GM19463 (cell line): ENCODE measurements around the gene TENM4.

Experiments used
- ATAC-seq: cut with Tn5 transposase; IDR thresholded peaks from one replicate; pipeline ENCODE4 v1.9.1; 2021; ENCODE audit warnings: mild to moderate bottlenecking, moderate library complexity; ENCODE audit not compliant: unreplicated experiment

TENM4 gene

DNA sequence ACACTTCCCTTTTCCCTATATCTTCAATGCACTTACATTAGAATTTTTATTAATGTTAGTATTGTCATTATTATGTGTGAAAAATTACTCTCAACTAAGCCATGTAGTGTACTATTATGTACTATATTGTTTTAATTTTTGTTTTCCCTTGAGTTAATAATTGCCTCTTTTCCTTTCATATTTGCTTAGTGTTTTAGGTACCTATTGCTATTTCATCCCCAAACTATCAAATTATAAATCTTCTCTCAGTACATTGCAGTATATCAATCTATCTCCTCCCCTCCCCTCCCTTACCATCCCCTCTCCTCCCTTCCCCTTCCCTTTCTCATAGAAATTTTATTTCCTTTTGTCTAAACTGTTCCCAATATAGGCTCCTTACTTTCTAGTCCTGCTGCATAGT lies 12.8 kb upstream of the TENM4 start:
- no peak for ATAC-seq

DNA sequence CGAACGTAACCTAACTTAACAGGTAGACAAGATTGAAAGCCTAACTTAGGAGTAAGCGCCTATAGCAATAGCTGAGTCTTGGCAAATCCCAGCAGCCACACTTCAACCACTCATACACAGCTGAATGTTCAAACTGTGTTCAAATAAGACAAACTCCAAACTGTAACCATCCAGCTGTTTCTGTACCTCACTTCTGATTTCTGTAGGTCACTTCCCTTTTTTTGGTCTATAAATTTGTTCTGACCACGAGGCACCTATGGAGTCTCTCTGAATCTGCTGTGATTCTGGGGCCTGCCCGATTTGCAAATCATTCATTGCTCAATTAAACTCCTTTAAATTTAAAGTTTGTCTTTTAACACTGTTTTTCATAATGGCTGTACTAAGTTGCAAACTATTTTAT lies 8.2 kb upstream of the TENM4 start:
- no peak for ATAC-seq

DNA sequence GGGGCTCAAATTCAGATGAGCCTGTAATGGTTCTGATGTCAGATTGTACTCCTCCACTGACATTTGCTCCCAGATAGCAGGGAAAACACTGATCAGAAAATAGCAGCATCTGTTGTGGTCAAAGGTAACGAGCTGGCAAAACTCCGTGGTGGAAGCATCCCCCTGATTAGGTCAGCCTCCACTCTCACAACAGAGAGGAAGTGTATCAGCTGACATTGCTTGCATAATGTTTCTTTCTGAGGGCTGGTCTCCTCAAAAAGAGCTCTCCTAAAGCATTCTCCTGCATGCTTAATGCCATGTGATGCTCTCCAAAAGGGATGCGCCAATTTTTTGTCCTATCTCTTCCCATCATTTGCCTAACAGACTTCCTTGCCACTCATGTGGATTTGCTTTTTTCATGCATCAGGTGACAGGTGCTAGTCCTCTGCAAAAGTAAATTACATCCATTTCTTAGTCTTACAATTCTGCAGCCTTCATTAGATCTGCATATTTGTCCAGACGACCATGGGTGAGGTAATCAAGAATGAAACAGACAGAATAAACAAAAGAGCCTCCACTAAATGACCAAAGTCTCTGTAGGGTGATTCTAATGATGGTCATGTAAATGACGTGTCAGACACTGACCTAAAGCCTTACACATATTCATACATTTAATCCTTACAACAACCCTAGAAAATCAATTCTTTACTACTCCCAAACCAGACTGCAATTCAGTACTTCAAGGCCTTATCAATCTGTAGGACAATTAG lies 6.4 kb upstream of the TENM4 start:
- ATAC-seq: no peak

DNA sequence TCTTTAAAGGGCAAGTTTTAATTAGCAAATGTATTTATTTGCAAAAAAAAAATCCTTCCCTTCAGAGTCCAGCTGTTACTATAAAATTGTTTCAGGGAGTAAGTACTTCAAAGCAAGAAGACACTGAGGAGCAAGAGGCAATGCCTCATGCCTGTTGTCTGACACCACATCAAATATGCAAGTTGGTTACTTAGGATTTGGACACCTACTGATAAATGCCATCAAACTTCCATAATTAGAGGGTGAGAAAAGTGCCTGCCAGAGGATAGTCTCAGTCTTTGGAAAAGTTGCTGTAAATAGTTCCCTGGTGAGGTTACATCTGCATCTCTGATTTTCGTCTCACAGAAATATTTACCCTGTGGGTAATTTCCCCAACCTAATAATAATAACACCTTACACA lies 4.1 kb upstream of the TENM4 start:
- no peak for ATAC-seq

DNA sequence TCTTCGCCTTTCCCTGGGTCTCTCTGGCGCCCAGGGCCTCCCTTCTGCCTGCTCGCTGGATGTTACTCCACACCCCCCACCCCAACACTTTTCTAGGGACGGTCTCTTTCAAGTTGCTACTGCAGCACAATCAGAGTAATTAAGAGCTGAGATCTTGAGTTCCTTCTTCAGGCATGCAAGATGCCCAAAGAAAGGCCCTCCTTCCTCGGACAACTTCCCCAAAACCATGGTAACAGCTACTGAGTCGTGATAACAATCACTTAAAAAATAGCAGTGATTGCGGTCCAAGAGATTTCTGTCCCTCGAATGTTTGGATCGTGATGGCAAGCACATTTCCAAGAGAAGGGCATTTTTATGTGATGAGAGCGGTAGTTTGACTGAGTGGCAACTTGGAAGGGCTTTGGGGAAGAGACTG lies 638 bp upstream of the TENM4 start:
- ATAC-seq: no peak

DNA sequence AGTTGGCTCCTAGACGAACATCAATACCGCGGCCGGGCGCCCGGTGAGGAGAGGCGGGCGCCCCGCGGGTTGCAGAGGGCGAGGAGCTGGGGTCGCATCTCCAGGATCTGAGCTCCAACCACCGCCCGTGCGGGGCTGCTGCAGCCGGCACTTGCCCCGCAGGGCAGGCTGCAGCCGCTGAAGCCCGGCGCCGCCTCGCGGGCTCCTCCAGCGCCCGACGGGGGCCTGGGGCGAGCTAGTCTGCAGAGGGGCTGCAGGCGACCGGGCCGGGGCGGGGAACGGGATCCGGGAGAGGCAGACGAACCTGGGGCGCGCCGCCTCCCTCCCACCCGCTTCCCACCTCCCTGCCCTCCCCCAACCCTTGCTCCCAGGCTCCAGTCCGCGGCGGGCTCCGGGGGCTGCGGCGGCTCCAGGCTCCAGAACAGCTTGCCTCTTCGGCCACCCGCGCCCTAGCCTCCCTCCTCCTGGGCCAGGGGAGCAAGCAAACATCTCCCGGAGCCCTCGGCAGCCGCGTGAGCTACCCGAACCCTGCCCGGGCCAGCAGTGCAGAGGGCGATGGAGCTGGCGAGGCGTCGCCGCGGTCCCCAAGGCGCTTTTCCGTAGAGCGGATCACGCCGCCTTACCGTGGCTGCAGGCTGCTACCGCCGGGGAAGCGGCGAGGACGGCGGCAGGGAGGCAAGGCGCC lies 802 bp downstream of the TENM4 start:
- no peak for ATAC-seq

DNA sequence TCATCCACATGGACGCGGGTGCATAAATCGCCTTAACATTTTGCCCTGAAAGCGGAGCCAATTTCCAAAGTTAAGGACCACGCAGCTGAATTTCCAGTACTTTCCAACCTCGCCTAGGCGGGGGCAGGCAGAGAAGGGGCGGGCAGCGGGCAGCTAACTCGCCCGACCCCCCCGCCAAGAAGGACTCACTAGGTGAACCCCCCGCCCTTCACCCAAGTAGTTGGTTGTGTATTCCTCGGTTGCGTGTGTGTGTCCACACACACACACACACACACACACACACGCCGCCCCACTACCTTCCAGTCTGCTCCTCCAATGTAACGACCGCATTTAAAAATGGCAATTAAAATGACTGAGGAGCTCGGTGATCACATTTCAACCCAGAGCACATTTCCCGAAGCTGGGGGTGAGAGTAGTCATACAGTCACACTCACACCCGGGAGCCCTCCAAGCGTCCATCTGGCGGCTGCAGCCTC lies 1.4 kb downstream of the TENM4 start:
- ATAC-seq: no peak

DNA sequence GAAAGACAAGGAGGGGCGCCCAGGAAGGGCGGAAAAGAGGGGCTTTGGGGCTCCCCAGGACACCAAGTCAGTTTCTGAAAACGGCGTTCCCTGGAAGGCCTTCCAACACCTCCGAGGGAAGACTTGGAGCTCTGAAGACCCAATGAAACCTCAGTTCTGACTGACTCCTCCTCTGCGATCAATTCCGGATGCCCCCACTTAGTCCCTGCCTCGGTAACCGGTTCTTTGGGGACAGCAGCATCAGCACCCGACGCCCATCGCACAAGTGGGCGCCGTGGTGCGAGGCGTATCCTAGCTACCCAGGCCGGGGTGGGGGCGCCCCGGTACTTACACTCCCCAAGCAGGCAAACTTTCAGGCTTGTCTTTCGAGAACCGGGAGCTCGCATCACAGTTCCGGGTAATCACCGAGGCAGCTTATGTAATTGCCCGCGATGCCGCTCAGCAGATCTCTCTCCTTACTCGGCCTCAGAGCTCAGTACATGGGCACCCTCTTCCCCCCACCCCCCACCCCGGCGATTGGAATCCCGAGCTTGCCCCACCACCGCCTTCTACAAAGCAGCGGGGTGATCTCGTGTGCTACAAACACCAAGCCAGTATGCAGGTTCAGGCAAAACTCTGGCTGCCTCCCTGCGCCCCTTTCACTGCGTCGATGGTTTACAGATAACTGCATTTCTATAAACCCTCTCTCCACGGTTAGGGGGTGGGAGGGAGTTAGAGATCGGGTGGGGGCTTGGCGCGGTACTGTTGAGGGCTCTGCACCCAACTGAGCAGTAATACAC lies 2.0 kb downstream of the TENM4 start:
- no peak for ATAC-seq

DNA sequence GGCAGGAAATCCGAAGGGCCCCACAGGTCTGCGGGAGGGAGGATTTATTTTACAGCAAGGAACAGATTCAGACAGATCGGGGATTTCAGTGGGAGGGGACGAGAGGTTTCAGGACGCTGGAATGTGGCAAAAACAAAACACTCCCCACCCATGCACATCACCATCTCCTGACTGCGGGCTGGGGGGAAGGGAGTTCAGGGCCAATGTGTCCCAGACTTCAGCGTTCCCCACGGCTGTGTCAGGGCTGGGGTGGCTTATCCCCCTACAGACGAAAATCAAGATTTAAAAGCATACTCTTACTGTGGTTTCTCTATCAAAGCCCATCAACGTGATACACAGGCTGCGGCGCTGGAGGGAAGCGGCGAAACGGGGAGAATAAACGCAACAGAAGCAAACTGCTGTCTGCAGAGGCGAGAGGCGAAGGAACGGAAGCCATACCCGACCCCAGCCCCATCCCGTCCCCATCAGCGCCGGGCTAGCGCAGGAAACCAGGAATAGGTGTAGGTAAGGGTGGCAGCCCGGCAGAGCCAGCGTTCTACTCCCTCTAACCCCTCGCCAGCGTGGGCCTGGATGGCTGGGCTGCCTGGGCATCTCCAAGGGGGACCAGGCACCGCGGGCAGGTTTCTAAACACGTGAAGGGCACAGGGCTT lies 2.7 kb downstream of the TENM4 start:
- no peak for ATAC-seq

DNA sequence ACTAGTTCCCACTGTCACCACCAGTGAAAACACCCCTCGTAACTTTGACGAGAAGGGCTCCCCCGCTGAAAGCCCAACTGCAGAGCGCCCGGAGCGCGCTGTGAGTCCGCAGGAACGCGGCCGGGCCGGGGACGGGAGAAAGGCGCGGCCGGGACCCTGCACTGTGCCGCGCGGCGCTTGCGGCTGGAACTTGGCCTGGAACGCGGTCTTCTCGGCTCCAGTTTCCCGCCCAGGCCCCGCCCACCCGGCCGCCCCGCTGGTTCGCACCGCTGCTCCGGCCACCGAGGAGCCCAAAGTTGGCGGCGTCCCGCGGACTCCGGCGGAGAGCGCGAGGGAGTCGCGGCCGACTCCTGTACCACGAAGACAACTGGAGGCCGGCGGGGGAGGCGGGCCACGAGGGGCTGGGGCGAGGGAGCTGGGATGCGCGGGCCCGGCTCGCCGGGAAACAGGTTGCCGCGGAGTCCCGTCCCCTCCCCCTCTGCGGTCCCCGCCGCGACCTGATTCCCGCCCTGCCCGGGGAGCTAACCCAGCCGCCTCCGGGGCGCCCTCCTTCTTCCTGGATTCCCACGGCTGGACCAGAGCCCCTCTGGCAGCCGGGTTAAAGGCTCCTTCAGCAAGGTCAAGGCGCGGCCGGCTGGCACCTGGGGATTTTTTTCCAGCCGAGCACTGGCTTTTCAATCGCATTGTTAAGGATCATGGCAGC lies 3.4 kb downstream of the TENM4 start:
- ATAC-seq: no peak

DNA sequence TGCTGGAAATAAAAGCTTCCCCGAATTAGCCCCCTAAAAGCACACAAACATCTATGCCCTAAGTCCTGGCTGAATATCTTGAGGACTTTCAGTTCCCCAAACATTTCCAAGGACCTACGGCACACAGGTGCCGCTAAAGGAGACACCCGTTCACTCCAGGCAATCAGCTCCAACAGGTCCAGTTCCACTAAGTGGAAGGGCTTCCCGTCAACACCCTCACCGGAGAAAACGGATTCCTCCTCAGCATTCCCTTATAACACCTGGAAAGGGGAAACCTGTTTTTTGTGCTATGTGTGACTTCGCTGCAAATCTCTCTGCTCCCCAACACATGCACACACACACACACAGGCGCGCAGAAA lies 3.9 kb downstream of the TENM4 start:
- ATAC-seq: no peak

DNA sequence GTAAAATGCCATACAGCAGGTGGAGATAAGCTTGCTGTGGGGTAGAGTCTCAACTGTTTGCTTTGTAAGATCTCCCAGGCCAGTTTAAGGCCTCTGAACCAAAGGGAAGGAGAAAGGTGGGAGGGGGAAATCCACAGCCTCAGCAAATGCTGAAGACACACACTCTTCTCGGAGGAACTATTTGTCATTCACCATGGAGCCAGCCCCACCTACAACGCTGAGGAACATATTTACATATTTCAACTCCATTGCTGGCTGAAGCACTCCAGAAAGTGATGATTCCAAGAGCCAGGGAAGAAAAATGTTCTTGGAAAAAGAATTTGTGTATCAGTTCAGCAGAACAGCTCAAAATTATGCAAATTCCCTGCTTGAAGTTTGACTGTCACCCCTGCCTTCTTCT lies 6.5 kb downstream of the TENM4 start:
- no peak for ATAC-seq

DNA sequence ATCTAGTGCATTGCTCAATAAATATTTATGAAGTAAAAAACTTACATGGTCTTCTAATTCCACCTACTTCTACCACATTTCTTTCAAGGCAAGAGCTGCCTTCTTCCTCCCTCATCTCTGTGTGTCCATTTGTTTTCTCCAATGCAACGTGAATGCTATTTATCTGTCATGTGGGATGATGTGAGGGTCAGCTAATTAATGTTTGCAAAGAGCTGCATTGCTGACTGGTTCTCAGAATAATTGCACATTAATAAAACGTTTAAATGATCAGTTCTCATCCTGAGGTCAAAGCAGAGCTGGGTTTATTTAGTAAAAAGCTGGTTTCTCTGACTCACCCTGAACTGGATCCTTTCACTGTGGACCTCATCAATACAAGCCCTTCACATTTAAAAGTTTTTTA lies 8.7 kb downstream of the TENM4 start:
- ATAC-seq: no peak

DNA sequence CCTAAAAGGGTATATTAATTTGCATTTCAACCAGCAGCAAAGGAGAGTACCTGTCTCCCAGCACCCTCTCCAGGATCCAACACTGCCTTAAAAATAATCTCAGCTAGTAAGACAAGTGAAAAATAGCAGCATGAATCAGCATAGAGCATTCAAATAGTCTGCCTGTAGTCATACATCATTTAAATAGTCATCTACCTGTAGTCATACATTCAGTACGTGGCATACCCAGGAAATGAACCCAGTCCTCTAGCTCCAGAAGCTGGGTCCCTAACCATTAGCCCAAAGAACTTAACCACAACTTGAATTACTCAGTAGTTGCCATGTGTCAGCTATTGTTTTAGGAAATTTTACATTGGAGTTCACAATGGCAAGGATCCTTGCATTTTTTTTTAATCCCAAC lies 9.3 kb downstream of the TENM4 start:
- no peak for ATAC-seq

DNA sequence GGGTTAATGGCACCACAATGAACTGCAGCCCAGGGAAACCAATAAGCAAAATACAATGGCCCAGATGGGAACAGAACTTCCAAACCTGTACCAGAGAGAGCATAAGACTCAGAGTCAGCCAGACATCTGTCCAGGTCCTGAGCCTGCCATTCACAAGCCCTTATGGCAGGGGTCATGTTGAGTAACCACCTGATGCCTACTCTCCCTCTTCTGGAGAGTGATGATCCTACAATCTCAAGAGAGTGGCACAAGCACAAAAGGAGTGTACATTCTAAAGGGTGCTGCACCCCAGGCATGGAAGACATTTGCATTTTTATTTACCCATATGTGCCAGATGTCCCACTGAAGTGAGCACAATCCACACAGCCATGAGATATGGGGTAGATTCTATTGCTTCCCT lies 10.6 kb downstream of the TENM4 start:
- no peak for ATAC-seq

DNA sequence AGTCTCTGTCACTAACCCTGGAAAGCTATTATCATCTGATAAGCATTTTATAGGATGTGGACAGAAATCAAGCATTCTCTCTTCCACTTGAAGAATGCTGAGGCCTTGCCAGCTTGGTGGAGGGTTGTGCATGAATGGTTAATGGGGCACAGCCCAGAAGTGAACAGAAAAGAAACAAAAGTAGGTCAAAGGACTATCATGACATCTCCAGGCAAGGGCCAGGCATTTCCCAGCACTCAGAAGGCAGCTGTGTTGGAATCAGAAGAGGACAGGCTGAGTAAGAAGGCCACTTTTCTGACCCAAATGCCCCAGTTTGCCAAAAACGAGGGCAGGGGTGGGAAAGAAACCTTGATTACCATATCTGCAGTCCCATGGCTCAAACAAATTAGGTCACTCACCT lies 12.4 kb downstream of the TENM4 start:
- ATAC-seq: no peak

DNA sequence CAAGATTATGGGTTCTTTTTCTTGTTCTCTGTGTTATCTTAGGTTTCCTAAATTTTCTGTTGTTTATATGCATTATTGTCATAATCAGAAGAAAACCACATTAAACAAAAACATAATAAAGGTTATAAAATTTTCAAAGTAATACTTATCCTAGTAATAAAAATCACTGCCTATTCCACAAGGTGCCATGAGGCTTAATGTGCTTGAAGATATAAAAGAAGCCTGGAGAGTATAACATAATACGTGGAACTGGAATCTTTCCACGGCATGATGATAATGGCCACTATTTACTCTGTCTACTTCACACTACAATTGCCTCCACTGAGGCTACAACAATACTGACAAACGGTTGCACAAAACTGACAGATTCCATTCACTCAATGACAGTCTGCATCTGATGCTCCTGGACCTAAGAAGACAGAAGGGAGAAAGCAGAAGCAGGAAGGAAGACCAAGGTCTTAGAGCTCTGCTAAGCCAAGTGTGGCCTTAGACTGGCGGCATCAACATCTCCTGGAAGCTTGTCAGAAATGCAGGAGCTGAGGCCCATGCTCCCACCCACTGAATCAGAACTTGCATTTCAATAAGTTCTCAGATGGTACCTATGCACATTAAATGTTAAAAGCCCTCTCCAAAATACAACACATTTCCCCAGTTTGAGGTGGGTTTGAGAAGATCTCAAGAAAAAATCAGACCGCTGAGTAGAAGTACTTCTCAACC lies 13.1 kb downstream of the TENM4 start:
- ATAC-seq: no peak

DNA sequence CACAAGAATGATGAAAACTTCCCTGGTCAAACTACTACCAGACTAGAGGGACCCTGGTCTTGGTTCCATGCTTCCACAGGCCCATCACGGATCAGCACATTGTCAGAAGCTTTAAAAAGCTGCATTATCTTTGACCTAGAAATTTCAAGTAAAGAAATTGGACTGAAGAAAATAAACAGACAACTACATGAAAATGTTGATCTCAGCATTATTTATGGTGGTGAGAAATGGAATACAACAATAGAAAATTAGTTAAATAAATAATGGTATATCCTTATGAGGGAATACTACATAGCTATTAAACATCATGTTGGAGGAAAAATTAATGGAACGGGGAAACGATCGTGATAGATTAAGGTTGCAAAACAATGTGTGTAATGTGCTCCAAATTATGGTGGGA lies 13.7 kb downstream of the TENM4 start:
- no peak for ATAC-seq

DNA sequence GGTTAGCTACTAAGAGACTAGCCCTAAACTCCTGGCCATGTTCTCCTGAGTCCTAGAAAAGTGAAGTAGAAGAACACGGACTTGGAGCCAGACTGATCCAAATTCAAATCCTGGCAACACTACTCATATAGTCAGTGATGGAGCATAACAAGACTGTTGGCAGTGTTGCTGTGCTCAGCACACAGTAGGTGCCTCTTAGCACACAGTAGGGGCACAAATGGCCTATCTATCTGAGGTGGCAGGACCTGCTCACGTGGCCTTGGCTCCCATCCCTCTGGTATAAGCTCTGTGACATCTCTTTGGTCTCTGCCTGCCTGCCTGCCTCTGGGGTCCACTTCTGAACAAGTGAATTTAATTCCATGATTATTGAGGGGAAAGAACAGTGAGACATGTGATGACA lies 15.4 kb downstream of the TENM4 start:
- ATAC-seq: no peak

DNA sequence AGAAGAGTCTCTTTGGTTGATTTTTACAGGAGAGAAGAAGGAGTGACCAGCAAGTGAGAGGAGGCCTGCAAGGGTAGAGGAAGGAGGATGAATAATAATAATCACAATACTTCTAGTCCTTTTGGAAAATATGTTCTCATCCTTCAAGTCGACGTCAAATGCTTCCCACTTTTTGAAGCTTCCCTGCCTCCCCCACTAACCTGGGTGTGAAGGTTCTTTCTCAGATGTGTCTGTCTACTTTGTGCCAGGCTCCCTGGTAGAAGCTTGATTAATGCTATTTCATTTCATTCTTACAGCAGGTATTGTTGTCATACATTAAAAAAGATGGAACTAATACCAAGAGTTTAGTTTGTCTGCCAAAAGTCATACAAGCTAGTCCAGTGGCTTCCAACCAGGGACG lies 17.1 kb downstream of the TENM4 start:
- ATAC-seq: no peak
